Measurements from ENCODE around the gene TBRG4.
"Not testable (repeated sequence)": the region's sequence is repeated elsewhere in the genome, so short reads cannot be mapped to it uniquely, and the experiment has no call there.

TBRG4 gene

DNA sequence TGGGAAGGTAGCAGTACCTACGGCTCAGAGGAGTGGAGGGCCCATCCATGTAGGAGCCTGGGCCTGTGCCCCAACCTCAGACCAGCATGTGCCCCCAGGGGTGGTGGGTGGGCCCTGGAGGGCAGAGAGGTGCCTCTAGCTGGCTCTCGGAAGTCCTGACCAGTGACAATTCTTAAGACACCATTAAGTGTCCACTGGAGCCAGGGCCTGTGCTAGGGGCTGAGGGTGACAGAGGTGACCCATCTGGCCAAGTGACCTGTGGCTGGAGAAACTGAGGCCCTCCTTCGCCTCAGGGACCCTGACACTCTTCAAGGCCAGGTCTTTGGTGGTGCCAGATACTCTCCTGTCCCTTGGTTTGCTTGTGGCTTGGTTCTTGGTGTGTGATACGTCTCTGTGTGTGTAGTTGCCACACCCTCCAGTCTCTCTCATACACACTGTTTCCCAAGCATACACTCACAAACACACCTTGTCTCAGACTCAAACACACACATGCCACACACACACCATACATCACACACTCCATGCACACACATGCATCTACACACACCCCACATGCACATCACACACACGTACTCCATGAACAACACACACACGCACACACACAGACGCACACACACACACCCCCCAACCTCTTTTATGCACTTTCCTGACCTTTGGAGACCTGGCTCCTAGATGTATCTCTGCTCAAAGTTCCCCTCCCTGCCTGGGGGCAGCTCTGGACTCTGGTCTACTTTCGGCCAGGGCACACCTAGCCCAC is 45.2 kb upstream of the TBRG4 start:
- no peak for DNase-seq (ENCODE audit: extremely low read depth, low read depth)
- TF ChIP-seq, protein P1, sequence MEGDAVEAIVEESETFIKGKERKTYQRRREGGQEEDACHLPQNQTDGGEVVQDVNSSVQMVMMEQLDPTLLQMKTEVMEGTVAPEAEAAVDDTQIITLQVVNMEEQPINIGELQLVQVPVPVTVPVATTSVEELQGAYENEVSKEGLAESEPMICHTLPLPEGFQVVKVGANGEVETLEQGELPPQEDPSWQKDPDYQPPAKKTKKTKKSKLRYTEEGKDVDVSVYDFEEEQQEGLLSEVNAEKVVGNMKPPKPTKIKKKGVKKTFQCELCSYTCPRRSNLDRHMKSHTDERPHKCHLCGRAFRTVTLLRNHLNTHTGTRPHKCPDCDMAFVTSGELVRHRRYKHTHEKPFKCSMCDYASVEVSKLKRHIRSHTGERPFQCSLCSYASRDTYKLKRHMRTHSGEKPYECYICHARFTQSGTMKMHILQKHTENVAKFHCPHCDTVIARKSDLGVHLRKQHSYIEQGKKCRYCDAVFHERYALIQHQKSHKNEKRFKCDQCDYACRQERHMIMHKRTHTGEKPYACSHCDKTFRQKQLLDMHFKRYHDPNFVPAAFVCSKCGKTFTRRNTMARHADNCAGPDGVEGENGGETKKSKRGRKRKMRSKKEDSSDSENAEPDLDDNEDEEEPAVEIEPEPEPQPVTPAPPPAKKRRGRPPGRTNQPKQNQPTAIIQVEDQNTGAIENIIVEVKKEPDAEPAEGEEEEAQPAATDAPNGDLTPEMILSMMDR (IDR thresholded peaks at IDR 0.05; ENCODE audit: low read depth, low read length) = no peak

- TF ChIP-seq, protein P1 (IDR thresholded peaks at IDR 0.05; ENCODE audit: low read depth, low read length) = no peak
- no peak for DNase-seq (ENCODE audit: extremely low read depth, low read depth)
Observed at GRCh38 chr7:45155941-45156340, 44.4 kb upstream of the TBRG4 start.

- no peak for DNase-seq (ENCODE audit: extremely low read depth, low read depth)
- TF ChIP-seq, protein P1 (IDR thresholded peaks at IDR 0.05; ENCODE audit: low read depth, low read length) = no peak
Observed at GRCh38 chr7:45155357-45155900, 43.9 kb upstream of the TBRG4 start.

DNA sequence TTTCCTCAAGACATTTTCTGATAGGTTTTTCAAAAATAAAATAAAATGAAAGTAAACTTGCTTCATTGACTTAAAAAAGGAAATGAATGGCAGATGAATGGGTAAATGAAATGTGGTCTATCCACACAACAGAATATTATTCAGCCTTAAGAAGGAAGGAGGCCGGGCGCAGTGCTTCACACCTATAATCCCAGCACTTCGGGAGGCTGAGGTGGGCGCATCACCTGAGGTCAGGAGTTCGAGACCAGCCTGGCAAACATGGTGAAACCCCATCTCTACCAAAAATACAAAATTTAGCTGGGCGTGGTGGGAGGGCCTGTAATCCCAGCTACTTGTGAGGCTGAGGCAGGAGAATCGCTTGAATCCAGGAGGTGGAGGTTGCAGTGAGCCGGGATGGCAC is 42.4 kb upstream of the TBRG4 start:
- not testable (repeated sequence) for DNase-seq (ENCODE audit: extremely low read depth, low read depth)

DNA sequence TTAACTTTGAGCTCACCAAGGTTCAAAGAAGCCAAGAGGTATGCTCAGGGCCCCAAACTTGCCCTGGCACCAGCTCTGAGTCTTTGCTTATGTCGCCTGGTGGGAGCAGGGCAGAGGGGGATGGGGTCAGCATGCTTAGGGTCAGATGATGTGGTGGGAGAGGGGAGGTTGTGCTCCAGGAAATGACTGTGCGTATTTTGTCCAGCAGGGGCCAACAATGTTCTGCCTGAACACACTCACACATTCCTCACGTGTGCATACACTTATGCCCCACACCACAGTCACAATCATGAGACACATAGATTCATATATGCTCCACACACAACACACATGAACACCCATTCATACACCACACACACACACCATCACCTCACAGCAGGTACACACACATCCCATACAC is 41.7 kb upstream of the TBRG4 start:
- no peak for DNase-seq (ENCODE audit: extremely low read depth, low read depth)
- TF ChIP-seq, protein P1 (IDR thresholded peaks at IDR 0.05; ENCODE audit: low read depth, low read length) = no peak

DNA sequence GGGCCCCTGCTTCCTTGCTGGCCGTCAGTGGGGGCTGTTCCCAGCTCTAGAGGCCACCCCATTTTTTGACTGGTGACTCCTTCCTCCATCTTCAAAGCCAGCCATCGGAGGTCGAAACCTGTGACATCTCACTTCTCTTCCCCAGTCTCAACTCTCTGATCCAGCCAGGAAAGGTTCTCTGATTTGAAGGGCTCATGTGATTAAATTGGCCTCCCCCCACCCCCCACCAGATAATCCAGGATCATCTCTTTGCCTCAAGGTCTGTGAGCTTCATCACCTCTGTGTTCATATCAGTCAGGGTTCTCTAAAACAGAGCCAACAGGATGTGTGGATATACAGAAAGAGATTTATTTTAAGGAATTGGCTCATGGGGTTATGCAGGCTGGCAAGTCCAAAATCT is 40.5 kb upstream of the TBRG4 start:
- no peak for DNase-seq (ENCODE audit: extremely low read depth, low read depth)
- TF ChIP-seq, protein P1 (IDR thresholded peaks at IDR 0.05; ENCODE audit: low read depth, low read length) = no peak

DNA sequence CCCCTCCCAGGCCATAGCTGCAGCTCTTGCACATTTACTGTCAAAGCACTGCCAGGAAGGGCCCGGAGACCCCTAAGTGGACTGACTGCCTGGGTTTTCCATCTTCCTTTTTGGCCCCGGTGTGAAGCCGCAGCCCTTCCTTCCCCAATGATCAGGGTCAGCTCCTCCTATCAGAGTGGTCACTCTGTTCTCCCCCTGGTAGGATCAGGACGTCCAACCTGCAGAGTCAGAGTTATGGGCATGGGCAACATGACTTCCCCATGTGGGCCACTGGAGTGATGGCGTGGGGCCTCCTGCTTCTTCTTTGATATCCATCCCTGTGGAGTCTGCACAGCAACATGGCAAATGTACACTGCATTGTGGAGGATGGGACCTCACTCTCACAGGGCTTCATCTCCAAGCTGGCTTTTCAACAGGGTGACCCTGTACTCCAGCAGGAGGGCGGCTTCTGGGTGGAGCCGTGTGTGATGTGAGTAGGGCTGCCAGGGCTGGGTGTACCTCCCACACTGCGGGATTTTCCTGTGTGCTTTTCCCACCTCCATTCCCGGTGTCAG is 39.7 kb upstream of the TBRG4 start:
- no peak for DNase-seq (ENCODE audit: extremely low read depth, low read depth)
- TF ChIP-seq, protein P1 (IDR thresholded peaks at IDR 0.05; ENCODE audit: low read depth, low read length) = no peak

All from AG09319 (cell line).